Stimulated activated naive CD8-positive, alpha-beta T cell treated with anti-CD3 and anti-CD28 coated beads, Interleukin-15, Interleukin-2, amounts not matched to agents 100 ng/mL and 50 ng/mL, for 24 hours (primary cell): ENCODE results near the gene PITRM1.
A peak's percentile ranks its signal among the peaks of the same experiment; 100 is the strongest.

Source experiments
- H3K27ac Mint-ChIP-seq: one replicate; pipeline ENCODE4 v1.8.0; 2021; ENCODE audit warnings: mild to moderate bottlenecking, mixed read lengths
- H3K27me3 Mint-ChIP-seq: one replicate; pipeline ENCODE4 v1.8.0; 2021; ENCODE audit warnings: mixed read lengths
- H3K36me3 Mint-ChIP-seq: one replicate; pipeline ENCODE4 v1.8.0; 2021; ENCODE audit warnings: low read depth, mixed read lengths
- H3K4me1 Mint-ChIP-seq: one replicate; pipeline ENCODE4 v1.8.0; 2021; ENCODE audit warnings: low read depth, mixed read lengths
- H3K4me3 Mint-ChIP-seq: one replicate; pipeline ENCODE4 v1.8.0; 2021; ENCODE audit warnings: mild to moderate bottlenecking, mixed read lengths
- H3K9me3 Mint-ChIP-seq: one replicate; pipeline ENCODE4 v1.8.0; 2021; ENCODE audit warnings: mixed read lengths

Gene PITRM1

GRCh38 chr10:3128379-3129130 lies 44.0 kb downstream of the PITRM1 start:
- Mint-ChIP-seq H3K27me3 (no peaks in the 10 kb centered on the region), H3K4me3 (no peak overlapping the region), H3K9me3 (no peaks in the 10 kb centered on the region), H3K27ac (no peak overlapping the region), H3K4me1 (no peaks in the 10 kb centered on the region), H3K36me3 (peaks cover 75% of the 10 kb centered on the region)

GRCh38 chr10:3127921-3128320 lies 44.7 kb downstream of the PITRM1 start:
- no peaks in the 10 kb centered on the region for H3K9me3 Mint-ChIP-seq
- H3K4me3 Mint-ChIP-seq = no peak overlapping the region
- H3K36me3 Mint-ChIP-seq = peaks cover 75% of the 10 kb centered on the region

GRCh38 chr10:3126741-3127346 lies 45.7 kb downstream of the PITRM1 start:
- peaks cover 74% of the 10 kb centered on the region for H3K36me3 Mint-ChIP-seq
- H3K4me1 Mint-ChIP-seq = no peaks in the 10 kb centered on the region
- no peaks in the 10 kb centered on the region for H3K9me3 Mint-ChIP-seq
- no peaks in the 10 kb centered on the region for H3K27me3 Mint-ChIP-seq
- no peak overlapping the region for H3K27ac Mint-ChIP-seq
- no peak overlapping the region for H3K4me3 Mint-ChIP-seq

More at GRCh38 chr10:3127921-3128320, 44.7 kb downstream of the PITRM1 start:
- Mint-ChIP-seq H3K27me3 (no peaks in the 10 kb centered on the region), H3K4me1 (no peaks in the 10 kb centered on the region), H3K27ac (no peak overlapping the region)

GRCh38 chr10:3126249-3126648 lies 46.3 kb downstream of the PITRM1 start:
- Mint-ChIP-seq H3K9me3 (no peaks in the 10 kb centered on the region), H3K27me3 (no peaks in the 10 kb centered on the region), H3K4me3 (no peak overlapping the region), H3K4me1 (no peaks in the 10 kb centered on the region), H3K27ac (no peak overlapping the region), H3K36me3 (peaks cover 73% of the 10 kb centered on the region)

- no peaks in the 10 kb centered on the region for H3K4me1 Mint-ChIP-seq
- H3K36me3 Mint-ChIP-seq = peaks cover 71% of the 10 kb centered on the region
- no peak overlapping the region for H3K4me3 Mint-ChIP-seq
- no peaks in the 10 kb centered on the region for H3K9me3 Mint-ChIP-seq
- no peak overlapping the region for H3K27ac Mint-ChIP-seq
- no peaks in the 10 kb centered on the region for H3K27me3 Mint-ChIP-seq
These were observed 46.9 kb downstream of the PITRM1 start for GRCh38 chr10:3125527-3126170.

- Mint-ChIP-seq H3K27ac (no peak overlapping the region), H3K36me3 (peaks cover 81% of the 10 kb centered on the region)
These were observed 48.0 kb downstream of the PITRM1 start for GRCh38 chr10:3124412-3125175.

GRCh38 chr10:3123571-3124411 lies 48.8 kb downstream of the PITRM1 start:
- no peak overlapping the region for H3K27ac Mint-ChIP-seq
- peaks cover 82% of the 10 kb centered on the region for H3K36me3 Mint-ChIP-seq
- no peaks in the 10 kb centered on the region for H3K4me1 Mint-ChIP-seq
- no peaks in the 10 kb centered on the region for H3K27me3 Mint-ChIP-seq
- no peaks in the 10 kb centered on the region for H3K9me3 Mint-ChIP-seq
- no peak overlapping the region for H3K4me3 Mint-ChIP-seq

More at GRCh38 chr10:3124412-3125175, 48.0 kb downstream of the PITRM1 start:
- Mint-ChIP-seq H3K4me1 (no peaks in the 10 kb centered on the region), H3K9me3 (no peaks in the 10 kb centered on the region), H3K27me3 (no peaks in the 10 kb centered on the region), H3K4me3 (no peak overlapping the region)

- Mint-ChIP-seq H3K9me3 (no peaks in the 10 kb centered on the region), H3K4me3 (no peak overlapping the region), H3K27ac (no peak overlapping the region), H3K4me1 (no peaks in the 10 kb centered on the region), H3K36me3 (peaks cover 84% of the 10 kb centered on the region), H3K27me3 (no peaks in the 10 kb centered on the region)
These were observed 49.9 kb downstream of the PITRM1 start for GRCh38 chr10:3122486-3123205.

GRCh38 chr10:3122034-3122433 lies 50.5 kb downstream of the PITRM1 start:
- no peak overlapping the region for H3K4me3 Mint-ChIP-seq

GRCh38 chr10:3119796-3120459 lies 52.7 kb downstream of the PITRM1 start:
- Mint-ChIP-seq H3K36me3 (peaks cover 85% of the 10 kb centered on the region), H3K9me3 (no peaks in the 10 kb centered on the region), H3K27ac (peak overlapping the region; percentile 52), H3K4me1 (no peaks in the 10 kb centered on the region), H3K27me3 (no peaks in the 10 kb centered on the region), H3K4me3 (no peak overlapping the region)

More at GRCh38 chr10:3122034-3122433, 50.5 kb downstream of the PITRM1 start:
- Mint-ChIP-seq H3K9me3 (no peaks in the 10 kb centered on the region), H3K27ac (no peak overlapping the region), H3K36me3 (peaks cover 84% of the 10 kb centered on the region), H3K4me1 (no peaks in the 10 kb centered on the region), H3K27me3 (no peaks in the 10 kb centered on the region)

GRCh38 chr10:3118641-3119091 lies 53.9 kb downstream of the PITRM1 start:
- Mint-ChIP-seq H3K27me3 (no peaks in the 10 kb centered on the region), H3K36me3 (peaks cover 85% of the 10 kb centered on the region), H3K4me3 (no peak overlapping the region), H3K4me1 (no peaks in the 10 kb centered on the region), H3K9me3 (no peaks in the 10 kb centered on the region), H3K27ac (no peak overlapping the region)

GRCh38 chr10:3117486-3117885 lies 55.1 kb downstream of the PITRM1 start:
- Mint-ChIP-seq H3K27ac (no peak overlapping the region), H3K36me3 (peaks cover 89% of the 10 kb centered on the region), H3K27me3 (no peaks in the 10 kb centered on the region), H3K4me1 (no peaks in the 10 kb centered on the region), H3K9me3 (no peaks in the 10 kb centered on the region), H3K4me3 (no peak overlapping the region)

GRCh38 chr10:3116508-3117100 lies 56.0 kb downstream of the PITRM1 start:
- Mint-ChIP-seq H3K9me3 (no peaks in the 10 kb centered on the region), H3K27me3 (no peaks in the 10 kb centered on the region), H3K4me1 (no peaks in the 10 kb centered on the region), H3K4me3 (no peak overlapping the region), H3K36me3 (peaks cover 91% of the 10 kb centered on the region), H3K27ac (no peak overlapping the region)
